OCI-LY3 (cell line): ENCODE results near the gene FAM136A.

Experiments
- CTCF ChIP-seq: fragments of 200-600, 300-600 bp; sonication (generic); IDR thresholded peaks from 2 replicates; pipeline ENCODE4 v1.5.1; 2014; ENCODE audit warnings: antibody characterized with exemption, low read length, low read depth
- EZH2phosphoT487 ChIP-seq: fragments of 200-600 bp; shearing (Covaris generic); IDR thresholded peaks from 2 replicates; pipeline ENCODE4 v1.6.1; 2018; ENCODE audit warnings: antibody characterized with exemption, mixed run types, low read depth

- TF ChIP-seq EZH2phosphoT487: no peak
- no peak for TF ChIP-seq CTCF
These were observed 46.1 kb downstream of the FAM136A start for GRCh38 chr2:70255637-70256314.
